ENCODE measurements around the gene ADARB1. TPM values are rescaled to one million over a fixed set of nuclear protein-coding genes. Genes with fewer than 3 reads are reported as not detected.
A peak's percentile ranks its signal among the peaks of the same experiment; 100 is the strongest.

The ADARB1 gene
- total RNA-seq, 4 donors from 2014 or later: 3.4 to 15.6 (median 5.7) TPM

- 72 to 87% methylated on average over 8 of the region's 8 CpGs for WGBS, 2 donors
- TF ChIP-seq POLR2A (IDR thresholded peaks at IDR 0.05): no peak
- no peak for TF ChIP-seq CTCF (IDR thresholded peaks at IDR 0.05)
- no peaks in the 10 kb centered on the region for H3K36me3 ChIP-seq
- DNase-seq: no peak
- peaks cover 8 to 56% (median 53%) of the 10 kb centered on the region in 3 donors for H3K4me1 ChIP-seq
- H3K27ac ChIP-seq: no peak overlapping the region
- no peak overlapping the region for H3K4me3 ChIP-seq
- intact Hi-C loops (cut with DNase I): no loop called here
- H3K9me3 ChIP-seq: peaks cover 0 to 14% (median 10%) of the 10 kb centered on the region in 3 donors
- H3K27me3 ChIP-seq: peaks cover 0 to 28% (median 0%) of the 10 kb centered on the region in 4 donors
Measured at GRCh38 chr21:45035477-45035848, 38.9 kb upstream of the ADARB1 start.

- H3K27me3 ChIP-seq: peaks cover 0 to 17% (median 0%) of the 10 kb centered on the region in 4 donors
- H3K4me1 ChIP-seq: peaks cover 14 to 56% (median 53%) of the 10 kb centered on the region in 3 donors
- TF ChIP-seq CTCF (IDR thresholded peaks at IDR 0.05) (no peak), POLR2A (IDR thresholded peaks at IDR 0.05) (no peak)
- intact Hi-C loops (cut with DNase I): no loop called here
- H3K9me3 ChIP-seq: peaks cover 0 to 14% (median 10%) of the 10 kb centered on the region in 3 donors
- H3K36me3 ChIP-seq: no peaks in the 10 kb centered on the region
- no peak for DNase-seq
- 29 to 44% methylated on average over 1 of the region's 1 CpG for WGBS, 2 donors
- H3K4me3 ChIP-seq: no peak overlapping the region
- H3K27ac ChIP-seq: no peak overlapping the region
Measured at GRCh38 chr21:45036630-45037029, 37.8 kb upstream of the ADARB1 start.

- DNase-seq: no peak
- no peak for TF ChIP-seq POLR2A (IDR thresholded peaks at IDR 0.05)
- no peak for TF ChIP-seq CTCF (IDR thresholded peaks at IDR 0.05)
- Histone ChIP-seq H3K9me3 (peaks cover 0 to 14% (median 10%) of the 10 kb centered on the region in 3 donors), H3K4me3 (no peak overlapping the region), H3K27me3 (peaks cover 0 to 4% (median 0%) of the 10 kb centered on the region in 4 donors), H3K27ac (no peak overlapping the region), H3K36me3 (no peaks in the 10 kb centered on the region), H3K4me1 (peaks cover 11 to 48% (median 41%) of the 10 kb centered on the region in 3 donors)
- 83% methylated on average over 8 of the region's 9 CpGs for WGBS, 2 donors
- intact Hi-C loops (cut with DNase I): no loop called here
Measured at GRCh38 chr21:45037986-45038385, 36.4 kb upstream of the ADARB1 start.

- Histone ChIP-seq H3K36me3 (no peaks in the 10 kb centered on the region), H3K27me3 (peaks cover 0 to 3% (median 0%) of the 10 kb centered on the region in 4 donors), H3K9me3 (peaks cover 0 to 14% (median 10%) of the 10 kb centered on the region in 3 donors), H3K4me1 (peaks cover 11 to 32% (median 26%) of the 10 kb centered on the region in 3 donors), H3K4me3 (no peak overlapping the region), H3K27ac (peak overlapping the region in 3 of 4 donors; percentile 72 to 87 (median 75))
- no peak for TF ChIP-seq CTCF (IDR thresholded peaks at IDR 0.05)
- TF ChIP-seq POLR2A (IDR thresholded peaks at IDR 0.05): no peak
- intact Hi-C loops (cut with DNase I): no loop called here
- DNase-seq: no peak
- 80 to 100% methylated on average over 2 of the region's 3 CpGs for WGBS, 2 donors
Measured at GRCh38 chr21:45039317-45040156, 34.8 kb upstream of the ADARB1 start.

- WGBS, 2 donors: 90 to 94% methylated on average over 3 to 4 of the region's 9 CpGs
- Histone ChIP-seq H3K36me3 (no peaks in the 10 kb centered on the region), H3K27me3 (peaks cover 0 to 3% (median 0%) of the 10 kb centered on the region in 4 donors), H3K4me3 (no peak overlapping the region), H3K4me1 (peaks cover 11 to 26% (median 21%) of the 10 kb centered on the region in 3 donors), H3K9me3 (peaks cover 0 to 14% (median 10%) of the 10 kb centered on the region in 3 donors), H3K27ac (peak overlapping the region; percentile 65 to 87 (median 74))
- intact Hi-C loops (cut with DNase I): no loop called here
- no peak for DNase-seq
- TF ChIP-seq POLR2A (IDR thresholded peaks at IDR 0.05) (no peak), CTCF (IDR thresholded peaks at IDR 0.05) (no peak)
Measured at GRCh38 chr21:45040157-45040711, 34.1 kb upstream of the ADARB1 start.
